Stimulated activated CD4-positive, alpha-beta T cell treated with anti-CD3 and anti-CD28 coated beads, Interleukin-1b, Interleukin-23, amount 100 ng/mL, for 4 hours (primary cell): ENCODE measurements around the gene SMG1.
A peak's percentile ranks its signal among the peaks of the same experiment; 100 is the strongest.
"Not testable (repeated sequence)": the region's sequence is repeated elsewhere in the genome, so short reads cannot be mapped to it uniquely, and the experiment has no call there.

Source experiments
- DNase-seq, 2 donors: peaks; one replicate each; pipeline ENCODE4 v3.0.0-alpha.2; 2020; ENCODE audit warnings: low read depth in 2 of 2

Gene SMG1

DNA sequence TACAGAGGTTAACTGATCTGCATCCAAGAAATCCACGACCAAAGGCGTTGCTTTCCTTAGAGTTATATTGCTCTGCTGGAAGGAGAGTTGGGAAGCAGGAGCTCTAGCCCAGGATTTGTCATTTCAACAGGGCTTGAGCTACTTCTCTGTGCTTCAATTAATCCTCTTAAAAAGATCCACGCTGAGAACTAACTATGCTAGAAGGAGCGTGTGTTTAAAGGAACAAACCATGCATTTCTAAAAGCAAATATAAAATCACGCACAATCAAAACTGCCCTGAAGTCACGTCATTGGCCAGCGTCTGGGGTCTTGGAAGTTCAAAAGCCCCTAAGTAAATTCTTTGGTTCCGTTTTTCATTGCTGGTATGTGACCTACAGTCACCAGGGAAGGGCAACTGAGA, 125.9 kb downstream of the SMG1 start:
- DNase-seq = no peak

DNA sequence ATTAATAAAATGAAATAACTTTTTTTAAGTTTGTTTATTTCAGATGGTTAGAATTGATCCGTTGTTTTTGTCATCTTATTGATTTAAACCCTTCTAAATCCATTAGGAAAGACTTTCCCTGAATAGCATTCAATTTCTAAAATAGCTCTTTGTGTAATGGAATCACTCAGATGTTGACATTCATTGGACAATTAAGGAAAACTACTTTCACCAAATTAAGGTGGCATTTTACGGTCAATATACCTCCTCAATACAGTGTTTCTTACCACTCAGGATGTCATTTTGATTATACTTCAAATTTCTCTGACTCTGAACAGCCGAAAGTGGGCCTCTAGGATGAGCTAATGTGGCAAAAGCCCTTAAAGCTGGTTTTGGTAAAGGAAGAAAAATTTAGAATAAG, 126.7 kb downstream of the SMG1 start:
- DNase-seq = no peak

GRCh38 chr16:18797746-18798145, 128.5 kb downstream of the SMG1 start:
- DNase-seq = no peak

DNA sequence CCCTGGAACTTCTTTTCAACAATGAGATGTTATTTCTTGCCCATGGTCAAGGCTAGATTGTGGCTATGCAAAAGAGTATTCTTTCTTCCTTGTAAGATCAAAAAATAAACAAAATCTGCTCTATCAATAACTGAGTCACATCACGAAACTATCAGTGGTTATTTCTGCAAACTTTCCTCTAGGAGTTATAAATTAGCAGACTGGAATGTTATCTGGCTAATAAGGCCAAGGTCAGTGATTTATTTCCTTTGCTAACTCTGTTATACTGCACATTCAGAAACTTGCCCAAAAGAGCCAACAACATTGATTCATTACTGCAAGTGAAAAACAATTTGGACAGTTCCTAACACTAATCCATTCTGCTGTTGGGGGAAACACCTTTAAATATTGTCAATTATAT, 129.8 kb downstream of the SMG1 start:
- no peak for DNase-seq

- DNase-seq = no peak
Observed at GRCh38 chr16:18792836-18793433, 133.3 kb downstream of the SMG1 start.

DNA sequence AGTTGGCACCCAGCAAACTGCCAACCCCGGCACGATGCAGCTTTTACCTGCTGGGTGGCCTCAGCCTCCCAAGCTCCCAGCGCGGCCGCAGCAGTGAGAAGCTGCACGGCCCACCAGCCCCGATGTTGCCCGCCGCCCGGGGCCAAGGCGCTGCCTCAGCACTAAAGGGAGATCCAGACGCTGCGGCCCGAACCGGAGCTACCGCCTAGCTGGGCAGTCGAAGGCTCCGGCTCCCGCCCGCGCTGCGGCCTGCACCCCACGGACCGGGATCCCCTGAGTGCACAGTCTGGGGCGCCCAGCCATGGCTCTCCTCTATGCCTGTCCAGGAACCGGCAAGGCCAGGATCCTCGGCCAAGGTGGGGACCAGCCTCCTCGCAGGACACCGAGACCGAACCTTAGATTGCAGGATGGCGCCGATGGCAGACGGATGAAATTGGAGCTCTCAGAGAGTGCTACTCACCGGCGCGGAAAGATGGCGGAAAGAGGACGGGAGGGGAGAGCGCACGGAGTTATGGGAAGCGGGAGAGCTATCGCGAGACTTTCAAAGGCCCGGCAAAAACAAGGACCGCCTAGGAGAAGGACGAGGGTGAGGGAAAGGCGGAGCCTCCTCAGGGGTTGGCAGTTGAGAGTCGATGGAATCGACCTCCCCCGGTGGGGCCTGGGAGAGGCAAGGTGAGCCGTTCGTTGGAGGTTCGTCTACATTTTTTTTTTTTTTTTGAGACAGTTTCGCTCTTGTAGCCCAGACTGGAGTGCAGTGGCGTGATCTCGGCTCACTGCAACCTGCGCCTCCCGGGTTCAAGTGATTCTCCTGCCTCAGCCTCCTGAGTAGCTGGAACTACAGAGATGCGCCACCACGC, 136.1 kb downstream of the SMG1 start, which contains the start of gene RPS15A:
Gene RPS15A (minus strand): TSS at position 485 of the 857 bp plus-strand sequence. CDS start 1,221 bp downstream, outside the sequence.
- DNase-seq = peak; percentile 76 to 87

DNA sequence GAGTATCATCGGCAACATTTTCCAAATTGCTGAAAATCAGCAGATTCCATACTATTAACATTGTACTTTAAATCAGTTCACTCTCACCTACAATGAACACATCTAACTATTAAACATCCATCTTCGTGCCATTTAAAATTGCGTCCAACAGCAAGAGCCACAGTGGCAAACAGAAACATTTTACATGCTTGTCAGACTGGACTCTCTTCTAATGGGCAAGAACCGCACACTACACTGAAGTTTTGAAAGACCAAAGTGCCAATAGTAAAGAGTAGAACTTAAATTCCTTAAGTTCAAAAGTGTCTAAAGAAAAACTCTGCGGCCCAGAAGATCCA, 136.7 kb downstream of the SMG1 start:
- no peak for DNase-seq

DNA sequence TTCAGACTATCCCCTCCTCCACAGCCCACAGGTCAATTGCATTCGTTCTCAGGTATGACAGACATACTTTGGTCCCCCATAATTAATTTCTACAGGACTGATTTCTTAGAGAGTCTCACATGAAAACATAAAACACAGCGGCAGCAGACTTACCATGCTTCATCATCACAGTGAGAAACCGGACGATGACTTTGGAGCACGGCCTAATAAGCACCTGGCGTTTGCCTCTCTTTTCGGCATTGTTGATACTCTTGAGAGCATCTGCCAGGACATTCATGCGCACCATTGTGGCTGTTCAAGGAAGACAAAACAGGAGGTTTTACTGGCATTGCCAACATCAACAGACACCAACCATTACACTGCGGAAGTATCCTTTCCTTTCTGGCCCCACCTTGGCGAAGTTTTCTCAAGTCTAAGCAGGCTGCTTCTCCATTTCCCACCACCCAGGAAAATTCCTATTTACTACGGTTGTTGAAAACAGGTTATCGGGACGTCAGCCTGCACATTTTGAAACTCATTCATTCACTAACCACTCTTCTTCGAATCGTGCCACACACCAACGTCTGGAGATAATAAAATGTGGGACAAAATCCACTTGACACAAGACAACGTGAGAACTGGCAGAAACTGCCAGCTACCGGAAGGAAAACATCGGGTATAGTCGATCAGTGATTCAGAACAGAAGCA, 137.2 kb downstream of the SMG1 start:
- DNase-seq = no peak

DNA sequence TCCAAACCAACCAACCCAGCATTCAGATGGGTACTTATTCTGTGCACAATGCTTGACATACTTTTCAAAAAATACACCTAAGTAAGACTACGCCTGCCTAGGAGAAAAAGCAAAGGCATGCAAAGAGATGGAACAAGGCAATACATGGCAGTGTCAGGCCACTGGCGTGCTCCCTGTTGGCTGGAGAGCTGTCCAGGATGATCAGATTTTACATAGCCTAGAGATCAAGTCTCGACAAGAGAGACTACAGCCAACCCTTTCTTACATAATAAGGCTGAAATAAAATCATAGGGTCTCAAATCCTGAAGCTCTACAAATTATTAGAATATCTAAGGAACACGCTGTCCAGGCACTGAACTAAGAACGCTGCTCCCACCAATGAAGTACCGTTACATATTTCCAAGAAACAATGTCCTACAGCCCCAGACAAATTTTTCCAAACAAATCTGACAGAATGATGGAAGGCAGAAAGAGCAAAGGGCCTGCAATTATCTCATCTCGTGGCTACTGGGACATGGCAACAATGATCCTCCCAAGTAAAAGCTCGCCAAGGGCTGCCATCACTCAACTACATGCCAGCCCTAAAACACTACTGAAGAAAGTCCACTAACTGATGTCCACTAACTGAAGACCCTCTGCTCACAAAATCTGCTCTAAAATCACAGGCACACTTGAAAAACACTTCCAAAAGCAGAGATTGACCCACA, 141.1 kb downstream of the SMG1 start:
- no peak for DNase-seq

DNA sequence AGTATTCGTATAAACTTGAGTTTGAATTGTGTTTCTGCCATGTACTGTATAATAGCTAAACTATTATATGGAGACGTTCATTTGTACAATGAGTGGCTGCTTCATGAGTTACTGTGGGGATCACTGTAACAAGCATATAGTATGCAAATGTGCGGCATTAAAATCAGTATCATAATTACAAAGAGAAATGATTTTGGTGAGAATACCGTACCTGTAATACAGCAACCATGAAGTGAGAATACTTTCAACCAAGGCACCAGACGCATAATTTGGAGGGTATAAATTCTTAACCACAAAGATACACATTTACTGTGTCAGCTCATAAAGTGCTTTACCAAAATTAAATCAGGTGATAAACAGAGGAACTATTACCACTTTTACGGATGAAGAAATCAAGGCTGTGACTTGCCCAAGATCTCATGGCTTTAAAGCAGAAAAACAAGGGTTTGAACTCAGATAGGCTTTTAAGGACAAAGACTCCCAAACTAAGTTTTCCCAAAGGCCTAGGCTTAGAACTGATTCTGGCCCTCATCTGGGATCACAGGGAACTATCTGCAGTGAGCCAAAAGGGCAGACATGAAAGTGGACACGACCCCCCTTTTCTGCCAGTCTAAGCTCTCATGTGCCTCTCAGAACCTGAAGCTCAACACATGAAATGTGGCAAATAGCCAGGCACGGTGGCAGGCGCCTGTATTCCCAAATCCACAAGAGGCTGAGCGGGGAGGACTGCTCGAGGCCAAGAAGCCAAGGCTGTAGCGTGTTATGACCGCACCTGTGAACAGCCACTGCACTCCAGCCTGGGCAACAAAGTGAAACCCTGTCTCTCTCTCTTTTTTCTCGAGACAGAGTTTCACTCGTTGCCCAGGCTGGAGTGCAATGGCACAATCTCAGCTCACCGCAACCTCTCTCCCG, 142.5 kb downstream of the SMG1 start:
- DNase-seq = no peak

DNA sequence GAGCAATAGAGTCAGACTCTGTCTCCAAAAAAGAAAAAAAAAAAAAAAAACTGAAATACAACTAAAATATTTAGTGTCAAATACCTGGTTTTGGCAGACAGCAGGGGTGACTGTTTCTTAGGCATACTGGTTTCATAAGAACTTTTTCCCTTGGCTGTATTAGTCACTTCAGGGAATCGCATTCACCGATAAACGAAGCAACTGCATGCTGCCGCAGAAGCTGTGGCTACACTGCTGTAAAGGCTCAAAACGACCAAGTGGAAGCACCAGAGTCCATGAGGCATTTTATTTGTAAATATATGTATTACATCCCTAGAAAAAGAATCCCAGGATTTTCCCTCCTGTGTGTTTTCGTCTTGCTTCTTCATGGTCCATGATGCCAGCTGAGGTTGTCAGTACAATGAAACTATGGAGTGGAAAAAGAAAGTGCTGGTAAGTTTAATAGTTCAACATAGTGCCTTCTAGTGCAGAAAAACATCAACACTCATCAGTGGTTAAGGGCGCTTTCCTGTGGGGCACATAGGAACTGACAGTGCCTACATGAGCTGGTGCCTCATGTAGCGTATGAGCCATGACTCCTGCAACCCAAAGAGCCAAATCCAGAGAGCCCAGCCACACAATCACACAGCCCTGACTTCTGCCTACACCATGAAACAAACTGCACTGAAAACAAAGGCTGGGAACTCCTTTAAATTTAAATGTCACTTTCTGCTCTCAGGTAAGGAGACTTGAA, 143.3 kb downstream of the SMG1 start:
- no peak for DNase-seq

DNA sequence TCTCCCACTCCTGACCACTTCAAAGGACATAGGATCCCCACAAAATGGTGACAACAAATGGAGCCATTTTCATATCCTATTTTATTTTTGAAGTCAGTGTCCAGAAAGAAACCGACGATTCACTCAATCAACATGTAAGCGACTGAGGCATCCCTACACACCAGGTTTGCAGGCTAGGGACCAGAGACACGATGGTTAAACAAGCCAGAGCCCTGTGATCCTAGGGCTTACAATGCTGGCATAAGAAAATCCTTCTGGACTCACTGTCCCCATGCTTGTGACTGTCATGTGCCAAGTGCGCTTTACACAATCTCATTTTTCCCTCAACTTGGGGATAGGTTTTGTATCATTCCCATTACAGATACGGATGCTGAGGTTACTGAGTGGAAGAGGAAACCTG, 145.0 kb downstream of the SMG1 start:
- DNase-seq = not testable (repeated sequence)

GRCh38 chr16:18780460-18781026, 145.7 kb downstream of the SMG1 start:
- not testable (repeated sequence) for DNase-seq

DNA sequence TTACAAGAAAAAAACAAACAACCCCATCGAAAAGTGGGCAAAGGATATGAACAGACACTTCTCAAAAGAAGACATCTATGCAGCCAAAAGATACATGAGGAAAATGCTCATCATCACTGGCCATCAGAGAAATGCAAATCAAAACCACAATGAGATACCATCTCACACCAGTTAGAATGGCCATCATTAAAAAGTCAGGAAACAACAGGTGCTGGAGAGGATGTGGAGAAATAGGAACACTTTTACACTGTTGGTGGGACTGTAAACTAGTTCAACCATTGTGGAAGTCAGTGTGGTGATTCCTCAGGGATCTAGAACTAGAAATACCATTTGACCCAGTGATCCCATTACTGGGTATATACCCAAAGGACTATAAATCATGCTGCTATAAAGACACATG, 148.5 kb downstream of the SMG1 start:
- not testable (repeated sequence) for DNase-seq

DNA sequence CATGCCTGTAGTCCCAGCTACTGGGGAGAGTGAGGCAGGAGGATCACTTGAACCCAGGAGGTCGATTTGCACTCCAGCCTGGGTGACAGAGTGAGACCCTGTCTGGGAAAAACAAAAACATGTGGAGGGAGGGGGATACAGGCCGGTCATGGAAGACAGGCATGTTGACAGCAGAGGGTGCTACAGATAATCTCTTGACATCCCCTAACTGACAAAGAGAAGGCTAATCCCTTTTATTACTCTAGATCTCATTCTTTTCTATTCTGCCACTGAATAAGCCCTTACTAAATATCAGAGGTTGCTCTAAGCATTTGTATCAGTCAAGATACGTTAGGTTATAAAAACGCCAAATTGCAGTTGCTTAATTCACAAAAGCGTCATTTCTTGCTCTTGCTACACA, 149.9 kb downstream of the SMG1 start:
- DNase-seq = not testable (repeated sequence)

DNA sequence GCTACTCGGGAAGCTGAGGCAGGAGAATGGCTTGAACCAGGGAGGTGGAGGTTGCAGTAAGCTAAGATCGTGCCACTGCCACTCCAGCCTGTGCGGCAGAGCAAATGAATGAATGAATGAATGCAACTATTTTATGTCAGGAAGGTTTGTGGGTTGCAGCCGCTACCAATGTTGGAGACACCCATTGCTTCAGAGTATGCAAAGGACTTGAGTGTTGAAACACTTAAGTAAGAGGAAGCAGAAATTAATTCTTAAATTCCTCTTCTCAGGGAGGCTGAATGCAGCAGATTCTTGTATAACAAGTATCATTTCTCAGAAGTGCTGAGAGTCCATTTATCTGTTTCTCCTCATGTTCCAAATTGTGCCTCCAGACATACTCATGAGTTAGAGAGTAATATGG, 151.6 kb downstream of the SMG1 start:
- DNase-seq = not testable (repeated sequence)

GRCh38 chr16:18772171-18772570, 154.0 kb downstream of the SMG1 start:
- not testable (repeated sequence) for DNase-seq

DNA sequence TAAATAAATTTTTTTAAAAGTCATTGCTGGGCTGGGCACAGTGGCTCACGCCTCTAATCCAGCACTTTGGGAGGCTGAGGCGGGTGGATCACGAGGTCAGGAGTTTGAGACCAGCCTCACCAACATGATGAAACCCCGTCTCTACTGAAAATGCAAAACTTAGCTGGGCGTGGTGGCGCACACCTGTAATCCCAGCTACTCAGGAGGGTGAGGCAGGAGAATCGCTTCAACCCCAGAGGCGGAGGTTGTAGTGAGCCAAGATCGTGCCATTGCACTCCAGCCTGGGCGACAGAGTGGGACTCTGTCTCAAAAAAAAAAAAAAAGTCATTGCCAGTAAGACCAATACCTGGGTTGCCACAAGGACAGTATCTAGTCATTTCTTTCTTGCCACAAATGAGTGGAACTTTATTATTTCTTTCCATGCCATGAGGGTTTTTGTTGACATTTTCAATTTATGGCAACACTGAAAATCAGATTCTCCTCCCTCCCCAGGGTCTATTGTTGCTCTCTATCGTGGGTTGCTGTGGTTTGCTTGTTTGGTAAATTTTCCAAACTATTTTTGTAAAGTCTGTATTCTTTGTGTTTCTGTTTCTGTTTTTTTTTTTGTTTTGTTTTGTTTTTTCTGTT, 155.8 kb downstream of the SMG1 start:
- not testable (repeated sequence) for DNase-seq

- DNase-seq = not testable (repeated sequence)
Observed at GRCh38 chr16:18767217-18767616, 159.0 kb downstream of the SMG1 start.
